ENCODE data around the gene SPDEF.
A peak's percentile ranks its signal among the peaks of the same experiment; 100 is the strongest.

SPDEF gene

GRCh38 chr6:34536959-34537848 is 18.9 kb downstream of the SPDEF start:
- no peak overlapping the region for H3K4me3 Mint-ChIP-seq
- no peaks in the 10 kb centered on the region for H3K36me3 Mint-ChIP-seq (ENCODE audit: low read depth)
- no peak for DNase-seq (ENCODE audit: low spot score)
- H3K27ac Mint-ChIP-seq = no peak overlapping the region
- no peaks in the 10 kb centered on the region for H3K27me3 Mint-ChIP-seq (ENCODE audit: low read depth)
- H3K9me3 Mint-ChIP-seq = no peaks in the 10 kb centered on the region
- H3K4me1 Mint-ChIP-seq (ENCODE audit: low read depth) = no peaks in the 10 kb centered on the region

GRCh38 chr6:34536251-34536958 is 19.7 kb downstream of the SPDEF start:
- Mint-ChIP-seq H3K4me1 (ENCODE audit: low read depth) (no peaks in the 10 kb centered on the region), H3K36me3 (ENCODE audit: low read depth) (no peaks in the 10 kb centered on the region), H3K27me3 (ENCODE audit: low read depth) (no peaks in the 10 kb centered on the region), H3K27ac (no peak overlapping the region), H3K9me3 (no peaks in the 10 kb centered on the region), H3K4me3 (no peak overlapping the region)
- DNase-seq (ENCODE audit: low spot score) = no peak

- Mint-ChIP-seq H3K27ac (no peak overlapping the region), H3K27me3 (ENCODE audit: low read depth) (no peaks in the 10 kb centered on the region), H3K9me3 (no peaks in the 10 kb centered on the region), H3K4me3 (no peak overlapping the region), H3K4me1 (ENCODE audit: low read depth) (no peaks in the 10 kb centered on the region), H3K36me3 (ENCODE audit: low read depth) (no peaks in the 10 kb centered on the region)
- no peak for DNase-seq (ENCODE audit: low spot score)
These were observed 20.5 kb downstream of the SPDEF start for GRCh38 chr6:34535646-34536045.

- DNase-seq (ENCODE audit: low spot score) = no peak
- H3K27ac Mint-ChIP-seq = no peak overlapping the region
- H3K9me3 Mint-ChIP-seq = no peaks in the 10 kb centered on the region
- no peaks in the 10 kb centered on the region for H3K27me3 Mint-ChIP-seq (ENCODE audit: low read depth)
- H3K4me1 Mint-ChIP-seq (ENCODE audit: low read depth) = no peaks in the 10 kb centered on the region
- H3K4me3 Mint-ChIP-seq = no peak overlapping the region
- no peaks in the 10 kb centered on the region for H3K36me3 Mint-ChIP-seq (ENCODE audit: low read depth)
These were observed 20.9 kb downstream of the SPDEF start for GRCh38 chr6:34535199-34535598.

- Mint-ChIP-seq H3K36me3 (ENCODE audit: low read depth) (no peaks in the 10 kb centered on the region), H3K4me1 (ENCODE audit: low read depth) (no peaks in the 10 kb centered on the region), H3K4me3 (no peak overlapping the region), H3K27me3 (ENCODE audit: low read depth) (no peaks in the 10 kb centered on the region), H3K9me3 (no peaks in the 10 kb centered on the region), H3K27ac (no peak overlapping the region)
- DNase-seq (ENCODE audit: low spot score) = no peak
These were observed 21.5 kb downstream of the SPDEF start for GRCh38 chr6:34534656-34535055.

GRCh38 chr6:34534146-34534545 is 22.0 kb downstream of the SPDEF start:
- no peaks in the 10 kb centered on the region for H3K36me3 Mint-ChIP-seq (ENCODE audit: low read depth)
- no peaks in the 10 kb centered on the region for H3K27me3 Mint-ChIP-seq (ENCODE audit: low read depth)
- no peak overlapping the region for H3K27ac Mint-ChIP-seq
- DNase-seq (ENCODE audit: low spot score) = no peak
- H3K4me1 Mint-ChIP-seq (ENCODE audit: low read depth) = no peaks in the 10 kb centered on the region
- no peak overlapping the region for H3K4me3 Mint-ChIP-seq
- no peaks in the 10 kb centered on the region for H3K9me3 Mint-ChIP-seq

GRCh38 chr6:34532230-34532629 is 23.9 kb downstream of the SPDEF start:
- H3K4me3 Mint-ChIP-seq = no peak overlapping the region
- no peaks in the 10 kb centered on the region for H3K9me3 Mint-ChIP-seq
- H3K36me3 Mint-ChIP-seq (ENCODE audit: low read depth) = no peaks in the 10 kb centered on the region
- no peak for DNase-seq (ENCODE audit: low spot score)
- H3K4me1 Mint-ChIP-seq (ENCODE audit: low read depth) = no peaks in the 10 kb centered on the region
- no peak overlapping the region for H3K27ac Mint-ChIP-seq
- H3K27me3 Mint-ChIP-seq (ENCODE audit: low read depth) = no peaks in the 10 kb centered on the region

- no peak overlapping the region for H3K27ac Mint-ChIP-seq
- no peaks in the 10 kb centered on the region for H3K36me3 Mint-ChIP-seq (ENCODE audit: low read depth)
- no peaks in the 10 kb centered on the region for H3K27me3 Mint-ChIP-seq (ENCODE audit: low read depth)
- H3K9me3 Mint-ChIP-seq = no peaks in the 10 kb centered on the region
- DNase-seq (ENCODE audit: low spot score) = no peak
- H3K4me1 Mint-ChIP-seq (ENCODE audit: low read depth) = no peaks in the 10 kb centered on the region
- H3K4me3 Mint-ChIP-seq = no peak overlapping the region
These were observed 24.4 kb downstream of the SPDEF start for GRCh38 chr6:34531580-34532201.

GRCh38 chr6:34530753-34531365 is 25.3 kb downstream of the SPDEF start:
- Mint-ChIP-seq H3K36me3 (ENCODE audit: low read depth) (no peaks in the 10 kb centered on the region), H3K4me3 (no peak overlapping the region), H3K27me3 (ENCODE audit: low read depth) (no peaks in the 10 kb centered on the region), H3K9me3 (no peaks in the 10 kb centered on the region), H3K27ac (no peak overlapping the region), H3K4me1 (ENCODE audit: low read depth) (no peaks in the 10 kb centered on the region)
- no peak for DNase-seq (ENCODE audit: low spot score)

GRCh38 chr6:34529665-34530327 is 26.3 kb downstream of the SPDEF start:
- no peaks in the 10 kb centered on the region for H3K27me3 Mint-ChIP-seq (ENCODE audit: low read depth)
- no peaks in the 10 kb centered on the region for H3K4me1 Mint-ChIP-seq (ENCODE audit: low read depth)
- DNase-seq (ENCODE audit: low spot score) = no peak
- no peak overlapping the region for H3K4me3 Mint-ChIP-seq
- no peaks in the 10 kb centered on the region for H3K36me3 Mint-ChIP-seq (ENCODE audit: low read depth)
- H3K27ac Mint-ChIP-seq = no peak overlapping the region
- no peaks in the 10 kb centered on the region for H3K9me3 Mint-ChIP-seq

GRCh38 chr6:34528996-34529664 is 27.0 kb downstream of the SPDEF start:
- H3K27me3 Mint-ChIP-seq (ENCODE audit: low read depth) = no peaks in the 10 kb centered on the region
- no peak for DNase-seq (ENCODE audit: low spot score)
- no peaks in the 10 kb centered on the region for H3K4me1 Mint-ChIP-seq (ENCODE audit: low read depth)
- no peak overlapping the region for H3K4me3 Mint-ChIP-seq
- no peaks in the 10 kb centered on the region for H3K9me3 Mint-ChIP-seq
- H3K36me3 Mint-ChIP-seq (ENCODE audit: low read depth) = no peaks in the 10 kb centered on the region
- no peak overlapping the region for H3K27ac Mint-ChIP-seq

GRCh38 chr6:34527751-34528670 is 28.1 kb downstream of the SPDEF start:
- Mint-ChIP-seq H3K9me3 (no peaks in the 10 kb centered on the region), H3K36me3 (ENCODE audit: low read depth) (no peaks in the 10 kb centered on the region), H3K4me1 (ENCODE audit: low read depth) (no peaks in the 10 kb centered on the region), H3K27ac (no peak overlapping the region), H3K4me3 (peak overlapping the region; percentile 6), H3K27me3 (ENCODE audit: low read depth) (no peaks in the 10 kb centered on the region)
- no peak for DNase-seq (ENCODE audit: low spot score)

Data from T-helper 2 cell treated with Interferon-gamma antibody and Interleukin-4, amounts not matched to agents 5 μg/mL and 100 μg/mL, for 36 hours (primary cell).